AG09309 (cell line): Measurements from ENCODE around the gene PPA2.

ENCODE experiments used
- DNase-seq: peaks from one replicate; pipeline ENCODE4 v3.0.0-alpha.2; 2010; ENCODE audit warnings: low read depth
- H3K4me3 ChIP-seq: 2 replicates; pipeline ENCODE4 v1.5.1; 2011; ENCODE audit warnings: mild to moderate bottlenecking, low read depth, low read length, moderate library complexity; ENCODE audit not compliant: control insufficient read depth
- CTCF ChIP-seq: IDR thresholded peaks from 2 replicates; pipeline ENCODE4 v1.5.1; 2011; ENCODE audit warnings: mild to moderate bottlenecking, low read depth, low read length, inconsistent platforms; ENCODE audit not compliant: insufficient read depth, control insufficient read depth; ENCODE audit errors: missing control alignments

The PPA2 gene

GRCh38 chr4:105451346-105451745 is 22.5 kb downstream of the PPA2 start:
- H3K4me3 ChIP-seq: no peak overlapping the region
- DNase-seq: no peak
- TF ChIP-seq CTCF: no peak

- no peak for DNase-seq
- no peak for TF ChIP-seq CTCF
Observed at GRCh38 chr4:105440890-105441289, 33.0 kb downstream of the PPA2 start.

GRCh38 chr4:105437637-105438036 is 36.2 kb downstream of the PPA2 start:
- no peak overlapping the region for H3K4me3 ChIP-seq
- no peak for TF ChIP-seq CTCF
- no peak for DNase-seq

More at GRCh38 chr4:105440890-105441289, 33.0 kb downstream of the PPA2 start:
- H3K4me3 ChIP-seq: no peak overlapping the region

- no peak overlapping the region for H3K4me3 ChIP-seq
- no peak for DNase-seq
- no peak for TF ChIP-seq CTCF
Observed at GRCh38 chr4:105436414-105436813, 37.4 kb downstream of the PPA2 start.

GRCh38 chr4:105434940-105435339 is 38.9 kb downstream of the PPA2 start:
- no peak overlapping the region for H3K4me3 ChIP-seq
- no peak for DNase-seq
- TF ChIP-seq CTCF: no peak

- H3K4me3 ChIP-seq: no peak overlapping the region
- DNase-seq: no peak
- TF ChIP-seq CTCF: no peak
Observed at GRCh38 chr4:105433421-105433820, 40.4 kb downstream of the PPA2 start.

GRCh38 chr4:105432438-105432837 is 41.4 kb downstream of the PPA2 start:
- H3K4me3 ChIP-seq: no peak overlapping the region
- no peak for TF ChIP-seq CTCF
- DNase-seq: no peak
